Measurements from ENCODE around the gene GNL1.

DNA sequence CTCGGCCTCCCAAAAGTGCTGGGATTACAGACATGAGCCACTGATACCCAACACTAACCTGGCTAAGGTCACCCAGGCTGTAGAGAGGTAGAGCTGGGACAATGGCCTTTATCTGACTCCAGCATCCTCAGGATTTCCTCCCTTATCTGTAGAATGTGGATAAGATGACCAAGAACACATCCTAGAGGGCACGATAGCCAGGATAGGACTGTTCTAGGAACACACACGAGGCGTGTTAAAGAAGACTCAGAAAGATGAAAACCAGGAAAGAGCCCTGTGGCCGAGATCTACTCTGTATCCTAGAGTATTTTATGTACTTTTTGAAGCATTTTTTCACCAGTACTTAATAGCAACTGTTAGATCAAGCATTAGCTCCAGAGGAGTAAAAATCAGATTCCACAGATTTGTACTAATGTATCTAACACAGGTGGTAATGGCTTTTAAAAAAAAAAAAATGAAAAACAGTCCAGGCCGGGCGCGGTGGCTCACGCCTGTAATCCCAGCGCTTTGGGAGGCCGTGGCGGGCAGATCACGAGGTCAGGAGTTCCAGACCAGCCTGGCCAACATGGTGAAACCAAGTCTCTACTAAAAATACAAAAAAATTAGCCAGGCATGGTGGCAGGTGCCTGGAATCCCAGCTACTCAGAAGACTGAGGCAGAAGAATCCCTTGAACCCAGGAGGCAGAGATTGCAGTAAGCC, 43.5 kb upstream of the GNL1 start:
- no peak for TF ChIP-seq CTCF (conservative IDR thresholded peaks at IDR 0.05; ENCODE audit: low read depth, low read length)
- no peak for TF ChIP-seq EZH2 (IDR thresholded peaks at IDR 0.05; ENCODE audit: borderline replicate concordance, low read depth, low read length, poor library complexity, severe bottlenecking)

Measured in A673 (cell line).